Measurements from ENCODE around the gene RYK.

The RYK gene

DNA sequence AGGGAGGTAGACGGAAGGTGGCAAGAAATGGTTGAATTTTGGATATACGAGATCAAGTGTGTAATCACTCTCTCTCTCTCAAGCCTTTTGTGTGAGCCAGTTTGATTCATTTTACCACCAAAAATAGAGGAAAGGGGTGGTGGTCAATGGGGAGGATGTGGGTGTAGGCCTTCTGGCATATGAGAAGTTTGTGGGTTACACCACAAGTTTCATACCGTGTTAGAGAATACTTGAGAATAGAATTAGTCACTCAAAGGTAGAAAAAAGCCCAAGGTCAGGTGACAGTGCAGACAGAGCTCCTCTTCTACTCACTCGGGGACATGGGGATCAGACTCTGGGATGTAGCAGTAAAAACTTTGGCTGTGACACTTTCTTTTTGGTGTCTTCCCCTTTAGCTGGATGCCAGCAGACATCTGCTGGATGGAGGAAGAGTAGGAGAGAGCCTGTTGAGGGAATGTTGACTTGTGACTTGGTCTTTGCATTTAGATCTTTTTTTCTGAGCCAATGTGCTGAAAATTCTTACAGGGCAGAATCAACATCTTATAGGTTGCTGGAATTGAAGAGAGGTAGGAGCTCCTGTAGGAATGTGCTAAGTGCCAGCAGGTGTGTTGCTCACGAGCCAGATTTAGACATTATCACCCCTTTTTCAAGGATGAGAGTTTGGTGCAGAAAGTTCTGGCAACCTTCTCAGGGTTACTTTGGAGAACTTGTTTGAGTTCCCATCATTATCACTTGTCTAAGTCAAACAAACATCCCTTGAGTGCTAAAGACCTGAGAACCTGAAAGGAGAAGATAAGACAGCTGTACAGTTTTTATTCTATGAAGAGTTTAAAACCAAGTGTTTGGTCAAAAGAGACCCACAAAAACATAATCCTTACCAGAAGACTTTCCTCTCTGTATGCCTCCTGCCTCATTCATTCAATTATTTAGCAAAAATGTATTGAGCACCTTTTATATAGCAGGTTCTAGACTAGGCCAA, 43.9 kb upstream of the RYK start:
- CTCF ChIA-PET = interaction anchor here (1.1 kb wide), 1 partner anchor 81 kb away, joined by 3 read pairs; no protein-coding TSS in a partner anchor
- POLR2A ChIA-PET (ENCODE audit: low non-redundant PET) = no interaction called here
- TF ChIP-seq, protein P1, sequence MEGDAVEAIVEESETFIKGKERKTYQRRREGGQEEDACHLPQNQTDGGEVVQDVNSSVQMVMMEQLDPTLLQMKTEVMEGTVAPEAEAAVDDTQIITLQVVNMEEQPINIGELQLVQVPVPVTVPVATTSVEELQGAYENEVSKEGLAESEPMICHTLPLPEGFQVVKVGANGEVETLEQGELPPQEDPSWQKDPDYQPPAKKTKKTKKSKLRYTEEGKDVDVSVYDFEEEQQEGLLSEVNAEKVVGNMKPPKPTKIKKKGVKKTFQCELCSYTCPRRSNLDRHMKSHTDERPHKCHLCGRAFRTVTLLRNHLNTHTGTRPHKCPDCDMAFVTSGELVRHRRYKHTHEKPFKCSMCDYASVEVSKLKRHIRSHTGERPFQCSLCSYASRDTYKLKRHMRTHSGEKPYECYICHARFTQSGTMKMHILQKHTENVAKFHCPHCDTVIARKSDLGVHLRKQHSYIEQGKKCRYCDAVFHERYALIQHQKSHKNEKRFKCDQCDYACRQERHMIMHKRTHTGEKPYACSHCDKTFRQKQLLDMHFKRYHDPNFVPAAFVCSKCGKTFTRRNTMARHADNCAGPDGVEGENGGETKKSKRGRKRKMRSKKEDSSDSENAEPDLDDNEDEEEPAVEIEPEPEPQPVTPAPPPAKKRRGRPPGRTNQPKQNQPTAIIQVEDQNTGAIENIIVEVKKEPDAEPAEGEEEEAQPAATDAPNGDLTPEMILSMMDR (conservative IDR thresholded peaks at IDR 0.05; ENCODE audit: low read depth) = no peak
- no peak for DNase-seq (ENCODE audit: low spot score)
- no peak overlapping the region for H3K27ac ChIP-seq

DNA sequence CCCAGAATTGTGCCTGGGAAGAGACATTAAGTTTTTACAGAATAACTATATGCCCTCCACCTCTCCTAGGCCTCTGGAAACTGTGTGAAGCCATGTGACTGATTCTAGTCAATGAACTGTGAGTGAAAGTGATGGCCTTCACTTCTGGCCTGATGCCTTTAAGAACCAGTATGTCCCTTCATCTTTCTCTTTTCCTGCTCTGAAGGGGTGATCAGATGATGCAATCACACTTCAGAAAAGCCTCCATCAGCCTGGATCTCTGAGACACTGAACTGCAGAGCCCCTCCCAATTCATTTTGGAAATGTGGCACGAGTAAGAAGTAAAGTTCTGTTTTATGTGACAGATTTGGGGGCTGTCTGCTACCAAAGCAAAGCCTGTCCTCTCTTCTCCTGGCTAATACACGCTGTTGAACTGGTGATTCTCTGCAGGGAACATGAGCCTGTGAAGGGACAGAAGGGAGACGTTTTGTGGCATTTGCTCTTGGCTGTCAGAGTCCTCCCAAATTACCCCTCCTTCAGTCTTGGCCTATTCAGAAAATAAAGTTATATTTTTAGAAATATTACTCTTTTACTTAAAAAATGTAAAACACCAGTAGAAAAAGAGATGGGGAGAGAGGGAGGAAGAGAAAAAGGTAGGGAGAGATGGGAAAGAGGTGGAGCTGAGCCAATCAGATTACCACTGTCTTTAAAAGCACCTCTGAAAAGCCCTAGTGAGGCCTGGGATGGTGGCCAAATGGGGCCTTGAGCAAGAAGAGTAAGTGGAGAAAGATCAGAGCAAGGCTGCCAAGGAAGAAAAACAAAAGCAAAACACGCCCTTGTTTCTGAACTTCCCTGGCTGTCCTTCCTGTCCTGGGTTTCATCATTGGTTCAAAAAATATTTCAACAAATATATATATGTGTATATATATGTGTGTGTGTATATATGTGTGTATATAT, 40.9 kb upstream of the RYK start:
- CTCF ChIA-PET = interaction anchor here (0.7 kb wide), 1 partner anchor 45 kb away, joined by 3 read pairs; no protein-coding TSS in a partner anchor
- TF ChIP-seq, protein P1 (conservative IDR thresholded peaks at IDR 0.05; ENCODE audit: low read depth) = no peak
- POLR2A ChIA-PET (ENCODE audit: low non-redundant PET) = no interaction called here
- DNase-seq (ENCODE audit: low spot score) = peak; percentile 41
- peak overlapping the region; percentile 42 for H3K27ac ChIP-seq

DNA sequence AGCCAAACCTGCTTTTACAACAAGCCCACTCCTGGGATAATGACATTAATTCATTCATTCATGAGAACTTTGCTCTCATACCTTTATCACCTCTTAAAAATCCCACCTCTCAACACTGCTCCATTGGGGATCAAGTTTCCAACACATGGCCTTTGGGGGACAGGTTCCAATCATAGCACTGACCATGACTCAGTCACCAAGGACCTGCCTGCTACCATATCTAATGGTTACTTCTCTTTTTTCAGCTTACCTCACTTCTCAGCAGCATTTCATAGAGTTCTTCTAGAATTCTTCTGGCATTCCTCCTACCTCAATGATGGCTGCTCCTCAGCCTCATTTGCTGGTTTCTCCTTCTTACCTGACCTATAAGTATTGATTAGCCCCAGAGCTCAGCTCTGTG, 36.9 kb upstream of the RYK start:
- no peak overlapping the region for H3K27ac ChIP-seq
- ChIA-PET POLR2A (ENCODE audit: low non-redundant PET) (no interaction called here), CTCF (interaction anchor here (0.6 kb wide), 1 partner anchor 86 kb away, joined by 3 read pairs; no protein-coding TSS in a partner anchor)
- TF ChIP-seq, protein P1 (conservative IDR thresholded peaks at IDR 0.05; ENCODE audit: low read depth) = no peak
- DNase-seq (ENCODE audit: low spot score) = no peak

DNA sequence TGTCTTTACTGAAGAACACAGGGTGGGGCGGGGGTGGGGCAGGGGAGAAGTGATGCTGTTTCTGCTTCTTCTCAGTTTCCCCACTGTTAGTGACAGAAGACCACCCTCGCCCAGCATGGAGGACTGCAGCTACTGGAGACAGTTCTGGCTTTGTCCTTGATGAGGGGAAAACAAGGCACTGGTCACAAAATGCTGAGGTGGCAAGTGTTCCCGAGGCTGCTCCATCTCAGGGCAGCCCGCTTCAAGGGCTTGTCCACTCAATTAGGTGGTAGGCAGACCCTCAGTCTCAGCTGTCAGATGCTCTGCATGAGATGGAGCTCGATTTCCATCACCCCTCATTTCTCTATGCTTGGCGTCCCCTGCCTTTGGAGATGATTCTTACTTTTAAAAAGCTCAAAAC, 33.8 kb upstream of the RYK start:
- no peak overlapping the region for H3K27ac ChIP-seq
- TF ChIP-seq, protein P1 (conservative IDR thresholded peaks at IDR 0.05; ENCODE audit: low read depth) = no peak
- ChIA-PET POLR2A (ENCODE audit: low non-redundant PET) (no interaction called here), CTCF (no interaction called here)
- DNase-seq (ENCODE audit: low spot score) = no peak

DNA sequence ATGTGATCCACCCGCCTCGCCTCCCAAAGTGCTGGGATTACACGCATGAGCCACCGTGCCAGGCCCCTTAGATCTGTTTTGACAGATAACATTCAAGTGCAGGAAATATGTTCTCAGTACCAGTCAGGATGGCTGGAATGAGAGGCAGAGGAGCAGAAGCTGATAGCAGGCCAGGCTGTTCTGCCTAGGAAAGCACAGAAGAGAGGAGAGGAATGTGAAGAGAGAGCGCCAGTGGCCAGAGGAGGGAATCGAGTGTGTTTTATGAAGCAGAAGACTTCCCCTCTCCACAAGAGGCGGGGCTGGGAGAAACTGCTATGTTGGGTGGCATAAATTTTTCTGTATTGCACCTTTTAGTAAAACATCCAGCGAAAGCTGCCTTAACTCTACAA, 32.0 kb upstream of the RYK start:
- ChIA-PET CTCF (no interaction called here), POLR2A (ENCODE audit: low non-redundant PET) (no interaction called here)
- no peak overlapping the region for H3K27ac ChIP-seq
- DNase-seq (ENCODE audit: low spot score) = no peak
- TF ChIP-seq, protein P1 (conservative IDR thresholded peaks at IDR 0.05; ENCODE audit: low read depth) = no peak

All from RWPE1 (cell line).